Colonic mucosa (tissue), 4 donors: Measurements from ENCODE around the gene FGF2. TPM values are rescaled to one million over a fixed set of nuclear protein-coding genes. Genes with fewer than 3 reads are reported as not detected.
"Not testable (repeated sequence)": the region's sequence is repeated elsewhere in the genome, so short reads cannot be mapped to it uniquely, and the experiment has no call there.

Source experiments
- DNase-seq: peaks from one replicate; pipeline ENCODE4 v3.0.0-alpha.2; 2020
- H3K27ac ChIP-seq: fragments of 200-600 bp; one replicate; pipeline ENCODE4 v1.8.0; 2021
- H3K27me3 ChIP-seq: fragments of 200-600 bp; one replicate; pipeline ENCODE4 v1.8.0; 2021
- H3K36me3 ChIP-seq: fragments of 200-600 bp; one replicate; pipeline ENCODE4 v1.8.0; 2021
- H3K4me1 ChIP-seq: fragments of 200-600 bp; one replicate; pipeline ENCODE4 v1.8.0; 2021; ENCODE audit warnings: mild to moderate bottlenecking
- H3K4me3 ChIP-seq: fragments of 200-600 bp; one replicate; pipeline ENCODE4 v1.8.0; 2021
- H3K9ac ChIP-seq, 2 donors: one replicate each; pipeline ENCODE4 v1.7.0; 2013; ENCODE audit warnings: control low read depth in 2 of 2, low read depth in 2 of 2, low read length in 2 of 2
- H3K9me3 ChIP-seq: fragments of 200-600 bp; one replicate; pipeline ENCODE4 v1.8.0; 2021
- intact Hi-C: fragments of 100-400 bp; cut with DNase I; formaldehyde crosslinking; loops from one replicate; pipeline ENCODE4 v1.14.1; 2022
- total RNA-seq, 2 donors: library from RNA; stranded (reverse); fragmentation: NEBNext Ultra II Directional in 1 of 2; extraction: Animal tissue kit (Norgen Biotek cat#: 25700) in 1 of 2; gene quantifications; one replicate each; pipeline ENCODE4 v1.2.1, GENCODE V29; 2021
- TF ChIP-seq, protein P1 (sequence below): fragments of 200-600 bp; IDR thresholded peaks from one replicate; pipeline ENCODE4 v1.8.0; 2022; ENCODE audit warnings: antibody characterized with exemption, mild to moderate bottlenecking
- donor health status: healthy.
- donor health status: DM: no; HTN: no; CAD: no.
- donor health status: DM: no; HTN: no; CAD: no.

The FGF2 gene
- total RNA-seq, 2 donors from 2014 or later: 0.94 to 5.0 TPM

DNA sequence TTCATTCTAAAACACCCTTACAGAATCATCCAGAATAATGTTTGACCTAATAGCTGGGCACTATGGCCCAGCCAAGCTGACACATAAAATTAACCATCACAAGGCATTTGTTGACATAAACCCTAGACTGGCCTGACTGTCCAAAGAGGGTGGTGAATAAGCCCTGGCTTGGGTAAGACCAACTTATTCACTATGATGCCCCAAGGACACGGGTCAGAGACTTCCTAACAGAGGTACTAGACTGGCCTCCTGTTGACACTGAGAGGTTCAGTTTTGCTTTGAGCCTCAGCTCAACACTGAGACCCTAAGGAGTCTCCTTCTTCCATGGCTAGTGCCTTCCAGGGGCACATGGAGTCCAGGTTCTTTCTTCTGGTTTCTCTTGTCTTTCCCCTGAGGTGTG is 21.3 kb downstream of the FGF2 start:
- Histone ChIP-seq H3K36me3 (no peaks in the 10 kb centered on the region), H3K27ac (no peak overlapping the region), H3K9ac (no peak overlapping the region), H3K9me3 (no peaks in the 10 kb centered on the region), H3K4me3 (no peak overlapping the region), H3K4me1 (no peaks in the 10 kb centered on the region), H3K27me3 (no peaks in the 10 kb centered on the region)
- no peak for DNase-seq
- TF ChIP-seq, protein P1, sequence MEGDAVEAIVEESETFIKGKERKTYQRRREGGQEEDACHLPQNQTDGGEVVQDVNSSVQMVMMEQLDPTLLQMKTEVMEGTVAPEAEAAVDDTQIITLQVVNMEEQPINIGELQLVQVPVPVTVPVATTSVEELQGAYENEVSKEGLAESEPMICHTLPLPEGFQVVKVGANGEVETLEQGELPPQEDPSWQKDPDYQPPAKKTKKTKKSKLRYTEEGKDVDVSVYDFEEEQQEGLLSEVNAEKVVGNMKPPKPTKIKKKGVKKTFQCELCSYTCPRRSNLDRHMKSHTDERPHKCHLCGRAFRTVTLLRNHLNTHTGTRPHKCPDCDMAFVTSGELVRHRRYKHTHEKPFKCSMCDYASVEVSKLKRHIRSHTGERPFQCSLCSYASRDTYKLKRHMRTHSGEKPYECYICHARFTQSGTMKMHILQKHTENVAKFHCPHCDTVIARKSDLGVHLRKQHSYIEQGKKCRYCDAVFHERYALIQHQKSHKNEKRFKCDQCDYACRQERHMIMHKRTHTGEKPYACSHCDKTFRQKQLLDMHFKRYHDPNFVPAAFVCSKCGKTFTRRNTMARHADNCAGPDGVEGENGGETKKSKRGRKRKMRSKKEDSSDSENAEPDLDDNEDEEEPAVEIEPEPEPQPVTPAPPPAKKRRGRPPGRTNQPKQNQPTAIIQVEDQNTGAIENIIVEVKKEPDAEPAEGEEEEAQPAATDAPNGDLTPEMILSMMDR: no peak
- intact Hi-C loops: no loop called here

DNA sequence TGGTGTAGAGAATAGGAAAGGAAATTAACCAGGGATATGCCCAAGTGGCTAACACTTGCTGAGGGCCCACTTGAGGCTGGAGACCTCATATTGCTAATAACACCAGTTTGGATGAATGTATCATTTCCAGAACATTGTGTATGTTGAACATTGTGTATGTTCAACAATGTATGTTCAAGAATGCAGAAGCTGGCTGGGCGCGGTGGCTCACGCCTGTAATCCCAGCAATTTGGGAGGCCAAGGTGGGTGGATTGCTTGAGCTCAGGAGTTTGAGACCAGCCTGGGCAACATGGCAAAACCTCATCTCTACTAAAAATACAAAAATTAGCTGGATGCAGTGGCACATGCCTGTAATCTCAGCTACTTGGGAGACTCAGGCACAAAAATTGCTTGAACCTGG is 23.2 kb downstream of the FGF2 start:
- intact Hi-C loops, H3K4me3 ChIP-seq, H3K36me3 ChIP-seq, H3K4me1 ChIP-seq, DNase-seq, H3K27me3 ChIP-seq, H3K27ac ChIP-seq, H3K9ac ChIP-seq, H3K9me3 ChIP-seq: not testable (repeated sequence)

DNA sequence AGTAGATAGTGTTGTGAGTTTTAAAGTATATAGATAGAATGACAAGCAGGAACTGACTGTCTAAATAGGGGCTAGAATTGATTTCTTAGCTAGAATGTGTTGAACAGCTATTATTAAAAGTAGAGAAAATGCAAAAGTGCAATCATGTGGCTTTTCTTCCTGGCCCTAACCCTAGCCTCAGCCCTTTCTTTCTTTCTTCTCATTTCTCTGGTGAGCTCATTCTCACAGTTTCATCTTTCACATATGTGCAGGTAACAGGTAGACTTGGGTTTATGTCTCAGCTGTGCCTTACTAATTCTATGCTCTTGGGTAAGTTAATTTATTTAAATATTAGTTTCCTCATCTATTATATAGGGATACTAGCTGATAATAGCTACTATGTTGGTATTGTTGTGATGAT is 24.9 kb downstream of the FGF2 start:
- H3K27ac ChIP-seq: no peak overlapping the region
- intact Hi-C loops: no loop called here
- TF ChIP-seq, protein P1: no peak
- no peaks in the 10 kb centered on the region for H3K4me1 ChIP-seq
- H3K36me3 ChIP-seq: no peaks in the 10 kb centered on the region
- no peaks in the 10 kb centered on the region for H3K27me3 ChIP-seq
- DNase-seq: no peak
- H3K9me3 ChIP-seq: no peaks in the 10 kb centered on the region
- H3K4me3 ChIP-seq: no peak overlapping the region
- H3K9ac ChIP-seq: no peak overlapping the region

DNA sequence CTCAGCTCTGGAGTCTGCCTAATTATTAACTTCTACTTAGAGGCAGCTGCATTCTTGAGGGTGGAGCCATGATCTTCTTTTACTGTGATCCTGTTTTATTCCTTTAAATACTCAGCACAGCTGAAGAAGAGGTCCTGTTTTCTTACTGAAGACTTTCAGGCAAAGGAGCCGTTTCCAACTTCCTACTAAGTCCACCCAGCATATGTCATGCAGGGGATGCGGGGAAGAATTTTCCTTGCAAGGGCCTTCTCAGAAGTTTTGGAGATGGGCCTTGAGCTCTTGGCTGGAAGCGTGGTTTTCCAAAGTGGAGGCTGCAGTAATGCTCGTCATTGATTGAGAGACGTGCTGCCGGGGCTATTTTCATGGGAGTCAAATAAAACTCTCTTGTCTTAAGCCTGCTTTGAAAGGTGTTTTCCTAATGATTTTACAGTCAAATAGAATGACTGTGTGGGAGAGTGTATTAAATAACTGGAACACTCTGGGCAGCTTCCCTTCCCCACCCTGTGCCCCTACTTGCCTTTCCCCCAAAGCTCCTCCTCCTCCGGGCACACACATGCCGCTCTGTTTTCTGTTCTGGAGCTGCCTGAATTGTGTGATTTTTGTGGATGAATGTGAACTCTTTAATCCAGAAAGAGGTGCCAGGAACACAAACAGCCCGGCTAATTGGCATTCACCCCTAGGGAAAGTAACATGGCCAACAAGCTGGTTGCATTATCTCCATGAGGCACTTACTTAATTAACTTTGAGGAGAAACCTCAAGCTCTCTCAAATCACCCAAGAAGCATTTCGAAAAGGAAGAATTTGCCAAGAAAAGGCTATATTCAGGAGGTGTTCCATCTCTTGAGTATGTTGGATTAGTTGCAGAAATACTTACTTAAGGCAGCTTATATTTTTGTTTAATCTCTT is 28.1 kb downstream of the FGF2 start:
- no peak for DNase-seq
- intact Hi-C loops: no loop called here
- H3K27ac ChIP-seq: peak overlapping the region; percentile 6
- no peaks in the 10 kb centered on the region for H3K9me3 ChIP-seq
- no peaks in the 10 kb centered on the region for H3K4me1 ChIP-seq
- no peaks in the 10 kb centered on the region for H3K27me3 ChIP-seq
- TF ChIP-seq, protein P1: no peak
- no peak overlapping the region for H3K4me3 ChIP-seq
- no peaks in the 10 kb centered on the region for H3K36me3 ChIP-seq
- no peak overlapping the region for H3K9ac ChIP-seq

DNA sequence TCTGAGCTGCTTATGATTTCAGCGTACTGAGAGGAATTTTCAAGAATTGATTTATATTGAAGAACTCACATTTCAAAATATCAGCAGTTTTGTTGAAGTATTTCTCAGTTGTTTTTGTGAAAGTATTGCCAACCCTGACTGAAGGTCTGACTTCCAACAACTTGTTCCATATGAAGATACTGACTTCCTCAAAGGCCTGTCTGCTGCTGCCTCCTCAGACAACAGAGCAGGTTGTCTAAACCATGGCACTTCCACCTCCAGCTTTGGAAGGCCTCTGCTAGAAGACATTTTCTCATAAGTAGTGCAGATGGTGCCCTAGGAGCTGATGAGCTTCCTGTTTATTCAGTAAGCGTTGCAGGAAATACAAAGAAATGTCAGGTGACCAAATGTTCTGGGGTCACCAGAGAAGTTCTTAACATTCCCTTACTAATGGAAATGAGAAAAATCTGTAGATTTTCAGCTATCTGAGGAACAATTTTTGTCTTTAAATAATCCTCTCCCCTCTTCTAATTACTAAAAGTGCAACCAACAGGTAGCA is 28.8 kb downstream of the FGF2 start:
- H3K36me3 ChIP-seq: no peaks in the 10 kb centered on the region
- H3K9me3 ChIP-seq: no peaks in the 10 kb centered on the region
- intact Hi-C loops: no loop called here
- TF ChIP-seq, protein P1: no peak
- H3K9ac ChIP-seq: no peak overlapping the region
- no peaks in the 10 kb centered on the region for H3K27me3 ChIP-seq
- no peak overlapping the region for H3K27ac ChIP-seq
- DNase-seq: no peak
- no peaks in the 10 kb centered on the region for H3K4me1 ChIP-seq
- no peak overlapping the region for H3K4me3 ChIP-seq

DNA sequence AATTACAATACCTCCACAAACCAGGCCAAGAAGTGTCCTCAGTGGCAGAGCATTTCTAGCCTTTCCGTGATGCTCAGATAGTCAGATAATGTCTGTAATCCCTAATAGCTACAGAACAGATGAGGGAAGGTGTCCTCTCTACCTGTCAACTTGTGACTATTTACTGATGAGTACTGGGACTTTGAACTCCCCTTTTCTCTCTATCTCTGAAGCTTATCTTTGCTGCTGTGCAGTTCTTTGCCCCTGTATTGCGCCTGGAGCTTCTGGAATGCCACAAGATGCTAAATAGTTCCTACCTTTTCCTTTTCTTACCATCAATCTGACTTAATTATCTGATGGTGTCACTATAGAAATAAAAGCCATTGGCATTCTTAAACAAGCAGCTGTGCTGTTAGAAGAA is 30.5 kb downstream of the FGF2 start:
- DNase-seq: no peak
- TF ChIP-seq, protein P1: no peak
- Histone ChIP-seq H3K4me1 (no peaks in the 10 kb centered on the region), H3K9ac (no peak overlapping the region), H3K9me3 (no peaks in the 10 kb centered on the region), H3K36me3 (no peaks in the 10 kb centered on the region), H3K27ac (no peak overlapping the region), H3K27me3 (no peaks in the 10 kb centered on the region), H3K4me3 (no peak overlapping the region)
- intact Hi-C loops: no loop called here
